ENCODE measurements around the gene HS6ST2. TPM values are rescaled to one million over a fixed set of nuclear protein-coding genes. Genes with fewer than 3 reads are reported as not detected.

Gene HS6ST2
- total RNA-seq, 1 experiment from 2014 or later = 7.4 TPM

DNA sequence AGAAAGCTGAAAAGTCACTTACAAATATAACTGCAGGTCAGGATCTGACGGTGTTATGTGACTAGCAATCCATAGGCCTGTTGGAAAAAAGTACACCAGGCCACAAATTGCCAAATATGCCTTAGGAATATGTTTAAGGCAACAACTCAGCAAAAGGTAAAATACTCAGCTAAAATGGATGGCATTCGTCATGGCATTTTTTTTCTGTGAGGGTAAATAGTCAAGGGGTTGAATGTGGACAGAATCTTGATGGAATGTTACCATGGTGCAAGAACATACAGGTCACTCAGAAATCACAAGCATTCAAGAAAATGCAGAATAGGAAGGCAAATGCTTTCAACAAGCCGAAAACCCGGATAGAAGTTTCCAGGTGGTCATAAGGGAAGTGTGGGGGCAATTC lies 347.9 kb downstream of the HS6ST2 start:
- no peak overlapping the region for H2AFZ ChIP-seq (ENCODE audit: low read length)
- H3K9ac ChIP-seq (ENCODE audit: low read length) = no peak overlapping the region
- intact Hi-C loops (cut with micrococcal nuclease) = loop anchor here (5.0 to 10.0 kb wide), 2 partner anchors 526 to 783 kb away; no protein-coding TSS in a partner anchor
- H3K4me1 ChIP-seq (ENCODE audit: insufficient read depth, low read length) = no peaks in the 10 kb centered on the region
- no peak for ATAC-seq
- H3F3A ChIP-seq (ENCODE audit: low read length, unreplicated experiment) = no peaks in the 10 kb centered on the region
- no peak for DNase-seq
- no TSS peak for BruUV-seq (replicated peaks)
- no peak overlapping the region for H3K4me2 ChIP-seq (ENCODE audit: low read length)
- no peak overlapping the region for H3K27ac ChIP-seq (ENCODE audit: low read length)
- no peaks in the 10 kb centered on the region for H4K20me1 ChIP-seq (ENCODE audit: low read length)
- no peak for TF ChIP-seq EZH2phosphoT487 (IDR thresholded peaks at IDR 0.05; ENCODE audit: borderline replicate concordance, low read length)
- TF ChIP-seq, protein P1, sequence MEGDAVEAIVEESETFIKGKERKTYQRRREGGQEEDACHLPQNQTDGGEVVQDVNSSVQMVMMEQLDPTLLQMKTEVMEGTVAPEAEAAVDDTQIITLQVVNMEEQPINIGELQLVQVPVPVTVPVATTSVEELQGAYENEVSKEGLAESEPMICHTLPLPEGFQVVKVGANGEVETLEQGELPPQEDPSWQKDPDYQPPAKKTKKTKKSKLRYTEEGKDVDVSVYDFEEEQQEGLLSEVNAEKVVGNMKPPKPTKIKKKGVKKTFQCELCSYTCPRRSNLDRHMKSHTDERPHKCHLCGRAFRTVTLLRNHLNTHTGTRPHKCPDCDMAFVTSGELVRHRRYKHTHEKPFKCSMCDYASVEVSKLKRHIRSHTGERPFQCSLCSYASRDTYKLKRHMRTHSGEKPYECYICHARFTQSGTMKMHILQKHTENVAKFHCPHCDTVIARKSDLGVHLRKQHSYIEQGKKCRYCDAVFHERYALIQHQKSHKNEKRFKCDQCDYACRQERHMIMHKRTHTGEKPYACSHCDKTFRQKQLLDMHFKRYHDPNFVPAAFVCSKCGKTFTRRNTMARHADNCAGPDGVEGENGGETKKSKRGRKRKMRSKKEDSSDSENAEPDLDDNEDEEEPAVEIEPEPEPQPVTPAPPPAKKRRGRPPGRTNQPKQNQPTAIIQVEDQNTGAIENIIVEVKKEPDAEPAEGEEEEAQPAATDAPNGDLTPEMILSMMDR (conservative IDR thresholded peaks at IDR 0.05; ENCODE audit: low read depth, low read length) = no peak
- TF ChIP-seq EZH2 (IDR thresholded peaks at IDR 0.05; ENCODE audit: low read length, unreplicated experiment) = no peak
- ChIA-PET POLR2A (ENCODE audit: unreplicated experiment) (no interaction called here), CTCF (no interaction called here)
- no peaks in the 10 kb centered on the region for H3K36me3 ChIP-seq (ENCODE audit: low read depth, low read length)
- no peak overlapping the region for H3K4me3 ChIP-seq (ENCODE audit: low read length)
- H3K79me2 ChIP-seq (ENCODE audit: low read length) = no peaks in the 10 kb centered on the region
- H3K27me3 ChIP-seq (ENCODE audit: low read length) = no peaks in the 10 kb centered on the region
- no peaks in the 10 kb centered on the region for H3K9me3 ChIP-seq (ENCODE audit: low read length)
- no peaks in the 10 kb centered on the region for H3K9me2 ChIP-seq (replicated peaks; ENCODE audit: low read length)

DNA sequence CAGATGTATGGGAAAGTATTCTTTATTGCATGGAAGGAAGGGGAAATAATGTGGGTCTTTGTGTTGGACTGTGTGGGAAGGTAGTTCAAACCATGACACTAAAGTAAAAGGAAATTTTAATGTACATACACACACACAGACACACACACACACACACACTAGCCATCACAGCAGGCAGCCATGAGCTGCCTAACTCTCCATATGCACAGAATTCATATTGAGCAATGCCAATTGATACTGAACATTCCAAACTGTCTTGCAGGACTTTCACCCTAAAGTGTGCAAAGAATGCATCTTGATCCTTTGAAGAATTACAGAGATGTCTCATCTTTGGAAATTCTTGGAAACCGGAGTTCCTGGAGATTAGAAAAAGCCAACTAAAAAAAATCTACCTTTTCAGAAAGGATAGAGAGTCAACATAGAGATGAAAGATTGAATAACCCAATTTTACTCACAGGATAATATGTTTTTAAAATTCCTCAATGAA lies 349.0 kb downstream of the HS6ST2 start:
- ChIA-PET POLR2A (ENCODE audit: unreplicated experiment) (no interaction called here), CTCF (interaction anchor here (0.6 kb wide), 1 partner anchor 77 kb away, joined by 15 read pairs; no protein-coding TSS in a partner anchor)
- no peaks in the 10 kb centered on the region for H3K4me1 ChIP-seq (ENCODE audit: insufficient read depth, low read length)
- H4K20me1 ChIP-seq (ENCODE audit: low read length) = no peaks in the 10 kb centered on the region
- ATAC-seq (no peak), DNase-seq (no peak)
- H3K4me3 ChIP-seq (ENCODE audit: low read length) = no peak overlapping the region
- BruUV-seq (replicated peaks) = no TSS peak
- H3K4me2 ChIP-seq (ENCODE audit: low read length) = no peak overlapping the region
- no peaks in the 10 kb centered on the region for H3K36me3 ChIP-seq (ENCODE audit: low read depth, low read length)
- H3K27ac ChIP-seq (ENCODE audit: low read length) = no peak overlapping the region
- TF ChIP-seq EZH2phosphoT487 (IDR thresholded peaks at IDR 0.05; ENCODE audit: borderline replicate concordance, low read length) (no peak), EZH2 (IDR thresholded peaks at IDR 0.05; ENCODE audit: low read length, unreplicated experiment) (no peak)
- TF ChIP-seq, protein P1 (conservative IDR thresholded peaks at IDR 0.05; ENCODE audit: low read depth, low read length) = no peak
- H3K27me3 ChIP-seq (ENCODE audit: low read length) = no peaks in the 10 kb centered on the region
- H3F3A ChIP-seq (ENCODE audit: low read length, unreplicated experiment) = no peaks in the 10 kb centered on the region
- no peak overlapping the region for H2AFZ ChIP-seq (ENCODE audit: low read length)
- H3K9ac ChIP-seq (ENCODE audit: low read length) = no peak overlapping the region
- no peaks in the 10 kb centered on the region for H3K79me2 ChIP-seq (ENCODE audit: low read length)
- no peaks in the 10 kb centered on the region for H3K9me3 ChIP-seq (ENCODE audit: low read length)
- no peaks in the 10 kb centered on the region for H3K9me2 ChIP-seq (replicated peaks; ENCODE audit: low read length)
- intact Hi-C loops (cut with micrococcal nuclease) = no loop called here

- BruUV-seq (replicated peaks) = no TSS peak
Observed at GRCh38 chrX:132603700-132604286, 354.6 kb downstream of the HS6ST2 start.

More at GRCh38 chrX:132603700-132604286, 354.6 kb downstream of the HS6ST2 start:
- Histone ChIP-seq H3K9me3 (ENCODE audit: low read length) (no peaks in the 10 kb centered on the region), H3K4me1 (ENCODE audit: insufficient read depth, low read length) (no peaks in the 10 kb centered on the region), H2AFZ (ENCODE audit: low read length) (no peak overlapping the region), H3K4me3 (ENCODE audit: low read length) (no peak overlapping the region), H3K9ac (ENCODE audit: low read length) (no peak overlapping the region), H4K20me1 (ENCODE audit: low read length) (no peaks in the 10 kb centered on the region), H3K27ac (ENCODE audit: low read length) (no peak overlapping the region), H3K4me2 (ENCODE audit: low read length) (no peak overlapping the region), H3F3A (ENCODE audit: low read length, unreplicated experiment) (no peaks in the 10 kb centered on the region), H3K79me2 (ENCODE audit: low read length) (no peaks in the 10 kb centered on the region), H3K27me3 (ENCODE audit: low read length) (no peaks in the 10 kb centered on the region), H3K36me3 (ENCODE audit: low read depth, low read length) (no peaks in the 10 kb centered on the region), H3K9me2 (replicated peaks; ENCODE audit: low read length) (no peaks in the 10 kb centered on the region)
- DNase-seq (no peak), ATAC-seq (no peak)
- ChIA-PET CTCF (no interaction called here), POLR2A (ENCODE audit: unreplicated experiment) (no interaction called here)
- TF ChIP-seq, protein P1 (conservative IDR thresholded peaks at IDR 0.05; ENCODE audit: low read depth, low read length) = no peak
- no peak for TF ChIP-seq EZH2phosphoT487 (IDR thresholded peaks at IDR 0.05; ENCODE audit: borderline replicate concordance, low read length)
- TF ChIP-seq EZH2 (IDR thresholded peaks at IDR 0.05; ENCODE audit: low read length, unreplicated experiment) = no peak
- intact Hi-C loops (cut with micrococcal nuclease) = no loop called here
